Fibroblast of skin of back (primary cell): Measurements from ENCODE around the gene CACNA1A.
A peak's percentile ranks its signal among the peaks of the same experiment; 100 is the strongest.

ENCODE experiments used
- DNase-seq: peaks from one replicate; pipeline ENCODE4 v3.0.0-alpha.2; 2013

CACNA1A gene

GRCh38 chr19:13493516-13494310 is 12.6 kb downstream of the CACNA1A start:
- no peak for DNase-seq

GRCh38 chr19:13492128-13492527 is 14.2 kb downstream of the CACNA1A start:
- peak; percentile 89 for DNase-seq

- DNase-seq = no peak
These were observed 18.3 kb downstream of the CACNA1A start for GRCh38 chr19:13487985-13488384.

GRCh38 chr19:13484166-13484565 is 22.1 kb downstream of the CACNA1A start:
- DNase-seq = no peak

- no peak for DNase-seq
These were observed 23.1 kb downstream of the CACNA1A start for GRCh38 chr19:13483215-13483614.

- no peak for DNase-seq
These were observed 27.7 kb downstream of the CACNA1A start for GRCh38 chr19:13478576-13478975.

GRCh38 chr19:13476071-13476470 is 30.2 kb downstream of the CACNA1A start:
- no peak for DNase-seq

- no peak for DNase-seq
These were observed 31.2 kb downstream of the CACNA1A start for GRCh38 chr19:13475044-13475443.

- DNase-seq = no peak
These were observed 39.6 kb downstream of the CACNA1A start for GRCh38 chr19:13466697-13467096.

- peak; percentile 11 for DNase-seq
These were observed 43.0 kb downstream of the CACNA1A start for GRCh38 chr19:13463296-13463695.

GRCh38 chr19:13461536-13461935 is 44.7 kb downstream of the CACNA1A start:
- no peak for DNase-seq

GRCh38 chr19:13460045-13460444 is 46.2 kb downstream of the CACNA1A start:
- no peak for DNase-seq

GRCh38 chr19:13459351-13459750 is 46.9 kb downstream of the CACNA1A start:
- DNase-seq = no peak

- no peak for DNase-seq
These were observed 54.8 kb downstream of the CACNA1A start for GRCh38 chr19:13451434-13451995.

- DNase-seq = no peak
These were observed 58.3 kb downstream of the CACNA1A start for GRCh38 chr19:13447978-13448377.

GRCh38 chr19:13441810-13442512 is 64.3 kb downstream of the CACNA1A start:
- peak; percentile 38 for DNase-seq

- no peak for DNase-seq
These were observed 68.2 kb downstream of the CACNA1A start for GRCh38 chr19:13437919-13438618.

- no peak for DNase-seq
These were observed 69.9 kb downstream of the CACNA1A start for GRCh38 chr19:13436352-13436751.

GRCh38 chr19:13430790-13431582 is 75.3 kb downstream of the CACNA1A start:
- DNase-seq = peak; percentile 52

GRCh38 chr19:13429563-13429962 is 76.7 kb downstream of the CACNA1A start:
- no peak for DNase-seq

GRCh38 chr19:13428352-13428751 is 77.9 kb downstream of the CACNA1A start:
- peak; percentile 4 for DNase-seq
